Measurements from ENCODE around the gene NDUFB6.
"Not testable (repeated sequence)": the region's sequence is repeated elsewhere in the genome, so short reads cannot be mapped to it uniquely, and the experiment has no call there.

The NDUFB6 gene

GRCh38 chr9:32572900-32573523 is at the start of gene NDUFB6:
Gene NDUFB6, minus strand, starts transcription at chr9:32573159. Its CDS starts 99 bp downstream, at chr9:32573060.
- DNase-seq (ENCODE audit: low read depth) = peak; percentile 91

- DNase-seq (ENCODE audit: low read depth) = no peak
Measured at GRCh38 chr9:32618261-32618660, 45.3 kb upstream of the NDUFB6 start.

DNA sequence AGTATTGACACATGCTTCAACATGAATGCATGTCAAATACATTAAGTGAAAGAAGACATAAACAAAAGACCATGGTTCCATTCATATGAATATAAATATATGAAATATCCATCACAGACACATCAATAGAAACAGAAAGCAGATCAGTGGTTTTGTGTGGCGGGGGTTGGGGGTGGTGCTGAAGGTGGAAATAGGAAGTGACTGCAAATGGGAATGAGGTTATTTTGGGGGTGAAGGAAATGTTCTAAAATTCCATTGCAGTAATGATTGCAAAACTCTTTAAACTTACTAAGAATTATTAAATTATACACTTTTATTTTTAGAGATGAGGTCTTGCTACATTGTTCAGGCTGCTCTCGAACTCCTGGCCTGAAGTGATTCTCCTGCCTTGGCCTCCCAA is 33.9 kb upstream of the NDUFB6 start:
- DNase-seq (ENCODE audit: low read depth) = no peak

DNA sequence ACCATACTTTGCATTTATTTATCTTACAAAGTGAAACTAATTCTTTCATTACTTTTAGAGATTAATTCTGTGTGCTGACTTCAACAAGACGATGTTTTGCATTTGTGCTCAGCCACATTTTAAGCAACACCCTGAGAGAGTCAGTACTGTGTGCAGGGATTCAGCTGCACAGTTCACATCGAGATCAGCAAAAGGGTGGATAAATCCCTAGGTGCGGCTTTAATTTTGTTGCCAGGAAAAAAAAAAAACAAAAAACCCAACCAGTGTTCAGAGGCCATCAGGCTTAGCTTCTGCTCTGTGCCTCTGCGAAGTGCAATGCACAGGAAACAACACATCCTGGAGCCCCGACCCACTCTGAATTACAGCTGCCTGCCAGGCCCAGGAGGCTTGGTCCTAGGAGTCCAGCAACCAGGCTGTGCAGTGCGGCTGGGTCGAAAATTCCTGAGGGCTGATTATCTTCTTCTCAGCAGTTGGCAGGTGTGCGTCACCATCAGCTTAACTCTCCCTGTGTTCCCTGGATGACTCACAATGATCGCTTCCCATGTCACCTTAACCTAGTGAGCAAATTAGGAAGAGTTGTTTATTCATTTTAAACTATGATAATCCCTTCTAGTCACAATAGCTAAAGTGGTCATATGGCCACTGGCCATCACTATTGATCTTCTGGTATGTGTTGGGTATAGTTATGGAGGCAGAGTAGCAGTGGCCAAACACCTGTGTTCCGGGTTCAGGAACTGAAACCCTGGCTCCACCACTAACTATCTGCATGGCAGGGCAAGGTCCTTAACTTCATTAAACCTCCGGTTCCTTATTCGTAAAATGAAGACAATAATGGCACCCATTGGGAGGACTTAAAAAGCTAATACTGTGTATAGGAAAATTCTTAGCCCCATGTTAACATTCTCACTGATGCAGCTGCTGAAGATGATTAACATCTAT is 31.2 kb upstream of the NDUFB6 start:
- DNase-seq (ENCODE audit: low read depth) = no peak

- DNase-seq (ENCODE audit: low read depth) = not testable (repeated sequence)
Measured at GRCh38 chr9:32599021-32599420, 26.1 kb upstream of the NDUFB6 start.

DNA sequence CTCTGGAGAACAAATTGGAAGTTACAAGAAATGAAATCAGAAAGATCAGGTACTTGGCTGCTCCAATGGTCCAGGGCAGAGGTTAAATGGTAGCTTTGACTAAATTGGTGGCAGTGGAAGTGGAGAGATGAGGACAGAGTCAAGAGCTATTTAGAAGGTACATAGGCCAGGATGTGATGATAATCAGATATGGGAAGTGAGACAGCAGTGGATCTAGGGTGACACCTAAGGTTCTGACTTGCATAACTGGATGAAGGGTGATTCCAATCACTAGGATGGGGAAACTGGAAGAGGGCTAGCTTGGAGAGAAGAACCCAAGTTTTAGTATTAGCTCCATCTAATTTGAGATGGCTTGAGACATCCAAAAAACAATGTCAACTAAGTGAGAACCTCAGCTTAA is 24.0 kb upstream of the NDUFB6 start:
- DNase-seq (ENCODE audit: low read depth) = no peak

- no peak for DNase-seq (ENCODE audit: low read depth)
Measured at GRCh38 chr9:32596096-32596865, 23.3 kb upstream of the NDUFB6 start.

DNA sequence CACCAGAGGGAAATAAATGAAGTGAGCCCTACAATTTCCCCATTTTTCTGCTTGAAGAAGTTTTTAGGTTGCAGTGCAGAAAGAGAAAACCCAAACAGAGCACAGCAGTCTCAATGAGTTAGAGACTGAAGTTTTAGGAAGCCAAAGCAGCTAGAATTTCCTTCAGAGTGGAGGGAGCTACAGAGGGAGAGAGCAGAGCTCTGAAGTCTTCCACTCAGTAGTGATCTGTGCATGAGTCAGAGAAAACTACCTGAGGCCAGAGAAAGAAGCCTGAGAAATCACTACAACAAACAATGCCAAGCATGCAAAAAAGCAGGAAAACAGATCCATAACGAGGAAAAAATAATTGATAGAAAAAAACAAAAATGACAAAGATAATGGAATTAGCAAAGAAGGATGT is 17.9 kb upstream of the NDUFB6 start:
- DNase-seq (ENCODE audit: low read depth) = no peak

GRCh38 chr9:32590476-32590875 is 17.5 kb upstream of the NDUFB6 start:
- DNase-seq (ENCODE audit: low read depth) = no peak

- DNase-seq (ENCODE audit: low read depth) = no peak
Measured at GRCh38 chr9:32589083-32589723, 16.2 kb upstream of the NDUFB6 start.

GRCh38 chr9:32587901-32588300 is 14.9 kb upstream of the NDUFB6 start:
- no peak for DNase-seq (ENCODE audit: low read depth)

- no peak for DNase-seq (ENCODE audit: low read depth)
Measured at GRCh38 chr9:32584784-32585183, 11.8 kb upstream of the NDUFB6 start.

- DNase-seq (ENCODE audit: low read depth) = no peak
Measured at GRCh38 chr9:32581512-32582143, 8.7 kb upstream of the NDUFB6 start.

DNA sequence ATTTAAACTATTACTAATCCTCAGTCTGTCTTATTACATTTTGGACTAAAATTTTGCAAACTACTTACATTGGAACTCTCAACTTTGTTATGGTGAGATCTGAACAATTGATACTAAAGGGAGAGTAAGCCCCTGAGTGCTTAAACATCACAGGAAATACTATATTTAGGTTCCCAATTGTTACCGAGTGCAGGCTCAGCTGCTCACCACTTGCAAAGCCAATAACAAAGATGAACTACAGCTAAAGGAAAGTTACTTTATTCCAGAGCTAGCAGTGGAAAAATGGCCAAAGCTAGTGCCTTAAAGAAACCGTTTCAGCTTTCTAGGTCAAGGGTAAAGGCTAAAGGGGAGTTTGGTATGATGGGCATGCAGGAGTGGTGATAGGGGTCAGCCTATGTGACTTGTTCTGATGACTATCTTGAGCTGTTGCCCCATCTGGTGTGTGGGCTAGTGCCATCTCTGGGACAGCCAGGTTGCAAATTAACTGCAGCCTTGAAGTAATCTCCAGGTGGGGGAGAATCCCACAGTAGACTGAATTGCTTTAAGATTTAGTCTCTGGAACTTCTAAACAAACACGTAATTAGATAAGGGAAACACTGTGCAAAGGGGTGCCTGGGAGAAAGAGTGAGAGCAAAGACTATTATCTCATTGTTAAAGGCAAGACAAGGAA is 7.8 kb upstream of the NDUFB6 start:
- no peak for DNase-seq (ENCODE audit: low read depth)

GRCh38 chr9:32579706-32580331 is 6.9 kb upstream of the NDUFB6 start:
- DNase-seq (ENCODE audit: low read depth) = peak; percentile 60

GRCh38 chr9:32578976-32579375 is 6.0 kb upstream of the NDUFB6 start:
- DNase-seq (ENCODE audit: low read depth) = no peak

DNA sequence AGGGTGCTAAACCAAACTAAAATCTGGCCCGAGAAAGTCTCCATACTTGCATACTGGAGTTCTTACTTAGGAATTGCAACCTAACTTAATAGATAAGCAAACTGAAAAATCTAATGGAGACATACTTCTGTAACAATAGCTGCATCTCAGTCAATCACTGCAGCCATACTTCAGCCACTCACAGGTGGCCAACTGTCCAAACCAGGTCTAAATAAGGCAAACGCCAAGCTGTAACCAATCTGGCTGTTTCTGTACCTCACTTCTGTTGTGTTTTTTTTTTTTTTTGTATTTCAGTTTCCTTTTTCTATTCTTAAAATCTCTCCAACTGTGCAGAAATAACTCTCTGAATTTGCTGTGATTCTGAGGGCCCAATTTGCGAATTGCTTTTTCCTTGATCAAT is 4.4 kb upstream of the NDUFB6 start:
- no peak for DNase-seq (ENCODE audit: low read depth)

DNA sequence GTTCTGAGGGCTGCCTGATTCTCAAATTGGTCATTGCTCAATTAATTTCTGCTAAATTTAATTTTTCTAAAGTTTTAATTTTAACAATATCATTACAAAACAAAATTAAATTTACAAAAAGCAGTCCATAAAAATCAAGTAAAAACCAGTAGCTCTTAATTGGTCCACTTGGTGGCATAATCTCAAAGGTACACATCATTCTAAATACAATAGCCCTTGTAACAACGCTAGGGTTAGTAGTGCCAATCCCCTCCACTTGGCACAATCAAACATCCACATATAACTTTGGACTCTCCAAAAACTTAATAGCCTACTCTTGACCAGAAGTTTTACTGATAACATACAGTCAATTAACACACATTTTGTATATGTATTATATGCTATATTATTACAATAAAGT is 1.9 kb upstream of the NDUFB6 start:
- no peak for DNase-seq (ENCODE audit: low read depth)

- DNase-seq (ENCODE audit: low read depth) = no peak
Measured at GRCh38 chr9:32573821-32574220, 862 bp upstream of the NDUFB6 start.

Data from activated T-cell treated with anti-CD3 and anti-CD28 coated beads for 48 hours (primary cell).